HG03097 (cell line): ENCODE data around the gene NLN.
"Not testable (repeated sequence)": the region's sequence is repeated elsewhere in the genome, so short reads cannot be mapped to it uniquely, and the experiment has no call there.

ENCODE experiments used
- ATAC-seq: cut with Tn5 transposase; IDR thresholded peaks from one replicate; pipeline ENCODE4 v1.9.1; 2021; ENCODE audit not compliant: unreplicated experiment, low FRiP score

NLN gene

DNA sequence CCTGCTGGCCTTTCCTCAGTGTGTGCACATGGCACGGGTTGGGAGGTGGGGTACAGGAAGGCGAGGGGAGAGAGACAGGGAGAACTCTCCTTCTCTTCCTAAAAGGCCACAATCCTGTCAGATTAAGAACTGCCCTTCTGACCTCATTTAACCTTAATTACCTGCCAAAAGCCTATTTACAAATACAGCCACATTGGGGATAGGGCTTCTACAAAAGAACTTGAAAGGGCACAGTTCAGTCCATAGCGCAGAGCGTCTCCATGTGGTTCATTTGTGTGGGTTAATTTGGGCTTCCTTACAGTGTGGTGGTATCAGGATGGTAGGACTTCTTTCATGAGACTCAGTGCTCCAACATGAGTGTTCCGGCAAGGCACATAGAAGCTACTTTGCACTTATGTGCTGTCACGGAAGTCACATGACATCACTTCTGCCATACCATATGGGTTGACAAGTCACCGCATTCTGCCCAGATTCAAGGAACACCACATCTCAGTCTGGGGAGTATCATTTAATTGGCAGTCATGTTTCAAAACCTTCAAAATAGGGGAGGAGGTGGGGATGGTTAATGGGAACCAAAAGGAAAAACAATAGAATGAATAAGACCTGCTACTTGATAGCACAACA lies 46.8 kb downstream of the NLN start:
- no peak for ATAC-seq

GRCh38 chr5:65769539-65769938 lies 47.5 kb downstream of the NLN start:
- ATAC-seq = no peak

- ATAC-seq = no peak
Observed at GRCh38 chr5:65771266-65771665, 49.3 kb downstream of the NLN start.

DNA sequence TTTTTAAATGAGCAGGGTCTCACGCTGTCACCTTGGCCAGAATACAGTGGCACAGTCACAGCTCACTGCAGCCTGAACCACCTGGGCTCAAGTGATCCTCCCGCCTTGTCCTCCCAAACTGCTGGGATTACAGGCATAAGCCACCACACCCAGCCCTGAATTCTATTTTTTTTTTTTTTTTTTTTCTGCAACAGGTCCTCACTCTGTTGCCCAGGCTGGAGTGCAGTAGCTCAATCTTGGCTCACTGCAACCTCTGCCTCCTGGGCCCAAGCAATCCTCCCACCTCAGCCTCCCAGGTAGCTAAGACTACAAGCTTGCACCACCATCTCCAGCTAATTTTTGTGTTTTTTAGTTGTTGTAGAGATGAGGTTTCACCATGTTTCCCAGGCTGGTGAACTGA lies 51.0 kb downstream of the NLN start:
- ATAC-seq = not testable (repeated sequence)

GRCh38 chr5:65774346-65774745 lies 52.3 kb downstream of the NLN start:
- ATAC-seq = no peak

GRCh38 chr5:65775476-65775875 lies 53.5 kb downstream of the NLN start:
- no peak for ATAC-seq

DNA sequence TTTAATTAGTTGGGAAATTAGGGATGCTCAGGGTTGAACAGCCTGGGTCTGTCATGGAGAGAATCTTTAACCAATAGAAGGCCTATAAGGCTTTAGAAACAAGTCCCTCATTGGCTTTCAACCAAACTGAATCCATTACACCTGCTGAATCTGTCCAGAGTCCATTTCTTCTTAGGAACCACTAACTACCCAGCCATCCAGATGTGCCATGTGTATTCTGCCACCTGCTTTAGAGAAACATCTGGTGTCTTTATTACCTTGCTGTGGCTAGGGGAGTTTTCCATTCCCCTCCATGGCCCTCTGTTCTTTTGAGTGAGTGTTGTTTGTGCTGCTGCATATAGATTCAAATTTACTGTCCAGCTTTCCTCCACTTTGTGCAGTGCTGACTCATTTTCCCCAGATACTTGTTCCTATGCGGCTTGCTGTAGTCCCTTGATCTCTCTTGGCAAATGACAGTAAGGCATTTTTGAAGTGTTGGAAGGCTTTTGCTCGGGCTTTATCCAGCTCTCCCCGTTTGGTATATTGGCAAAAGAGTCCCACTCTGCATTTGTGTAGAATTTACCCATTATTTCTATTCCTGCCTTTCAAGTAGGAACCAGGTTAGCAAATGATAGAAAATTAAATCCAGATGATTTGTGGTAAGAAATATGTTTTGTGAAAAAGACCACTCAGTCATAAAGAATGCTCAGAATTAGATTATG lies 54.6 kb downstream of the NLN start:
- ATAC-seq = no peak

DNA sequence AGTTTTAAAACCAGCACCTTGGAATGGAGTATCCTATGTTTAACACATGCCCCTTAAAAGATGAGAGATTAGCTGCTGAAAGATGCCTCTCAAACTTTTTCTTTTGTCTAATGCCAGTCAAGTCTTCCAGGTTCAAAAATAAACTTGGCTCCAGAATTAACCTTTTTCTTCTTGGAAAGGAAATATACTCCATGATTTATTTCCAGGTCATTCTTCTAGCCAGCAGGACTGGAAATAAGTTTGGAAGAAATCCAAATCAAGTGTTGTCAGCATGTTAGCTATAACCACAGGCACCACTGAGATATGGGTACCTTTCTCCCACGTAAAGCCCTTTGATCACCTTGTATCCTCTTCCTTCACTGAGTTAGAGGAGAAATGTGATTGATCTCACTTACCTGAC lies 56.1 kb downstream of the NLN start:
- ATAC-seq = no peak

- ATAC-seq = peak; percentile 57
Observed at GRCh38 chr5:65779643-65780042, 57.6 kb downstream of the NLN start.

DNA sequence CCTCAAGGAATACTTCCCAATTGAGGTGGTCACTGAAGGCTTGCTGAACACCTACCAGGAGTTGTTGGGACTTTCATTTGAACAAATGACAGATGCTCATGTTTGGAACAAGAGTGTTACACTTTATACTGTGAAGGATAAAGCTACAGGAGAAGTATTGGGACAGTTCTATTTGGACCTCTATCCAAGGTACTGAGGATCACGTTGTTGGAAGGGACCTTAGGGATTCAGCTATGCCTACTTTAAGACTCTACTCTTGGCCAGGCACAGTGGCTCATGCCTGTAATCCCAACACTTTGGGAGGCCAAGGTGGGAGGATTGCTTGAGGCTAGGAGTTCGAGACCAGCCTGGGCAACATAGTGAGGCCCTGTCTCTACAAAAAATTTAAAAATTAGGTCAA lies 66.3 kb downstream of the NLN start:
- not testable (repeated sequence) for ATAC-seq

- no peak for ATAC-seq
Observed at GRCh38 chr5:65790371-65791163, 68.6 kb downstream of the NLN start.

GRCh38 chr5:65791712-65792673 lies 70.0 kb downstream of the NLN start:
- ATAC-seq = no peak

DNA sequence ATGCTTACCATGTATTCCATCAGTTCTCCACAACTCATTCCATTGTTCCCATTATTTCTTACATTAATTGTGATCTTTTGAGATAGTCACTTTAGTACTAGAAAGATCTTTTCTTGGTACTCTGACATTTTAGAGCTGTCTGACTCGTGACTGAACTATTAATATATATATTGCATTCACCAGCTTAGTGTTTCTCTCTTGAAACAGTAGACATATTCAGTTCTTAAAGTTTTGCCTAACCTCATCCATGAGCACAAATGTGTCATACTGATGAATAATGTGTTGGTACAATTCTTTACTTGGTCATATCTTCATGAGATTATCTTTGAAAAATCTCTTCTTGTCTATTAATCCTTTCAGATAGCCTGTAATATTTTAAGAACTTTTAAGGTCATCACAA lies 74.3 kb downstream of the NLN start:
- no peak for ATAC-seq

- no peak for ATAC-seq
Observed at GRCh38 chr5:65796751-65797316, 74.8 kb downstream of the NLN start.

DNA sequence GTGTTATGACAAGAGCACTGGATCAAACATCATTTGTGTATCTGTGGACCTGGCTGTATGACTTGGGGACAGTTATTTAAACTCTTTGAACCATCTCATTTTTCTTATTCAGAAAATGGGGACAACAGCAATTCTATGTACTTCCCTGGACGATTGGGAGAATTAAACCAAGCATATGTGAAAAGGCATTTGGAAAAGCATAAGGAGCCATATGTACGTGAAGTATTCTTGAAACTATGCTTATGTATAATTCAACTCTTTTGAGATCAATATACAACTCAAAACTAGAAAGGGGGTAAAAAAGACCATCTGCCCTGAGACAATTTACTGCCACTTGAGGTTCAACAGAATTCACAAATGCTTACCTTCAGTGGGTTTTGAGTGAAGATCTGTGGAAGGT lies 75.5 kb downstream of the NLN start:
- ATAC-seq = no peak

DNA sequence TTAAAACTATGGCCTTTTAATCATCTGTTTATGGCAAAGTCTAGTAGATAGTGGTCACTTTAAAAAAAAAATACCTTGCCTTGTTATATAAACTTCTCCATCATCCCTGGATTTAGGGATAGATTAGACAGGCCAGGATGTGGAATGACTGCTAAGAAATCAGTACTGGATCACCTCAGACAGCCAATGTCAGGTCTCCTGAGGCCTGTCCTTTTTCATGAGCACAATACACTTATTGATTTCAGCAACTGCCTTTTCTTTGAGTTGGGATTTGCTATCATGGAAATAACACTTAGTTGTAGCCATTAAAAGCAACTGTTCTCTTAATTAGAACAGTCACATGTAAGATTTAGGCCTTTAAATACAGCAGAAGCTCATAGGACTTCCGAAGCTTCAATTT lies 77.9 kb downstream of the NLN start:
- ATAC-seq = no peak

- ATAC-seq = no peak
Observed at GRCh38 chr5:65800775-65801174, 78.8 kb downstream of the NLN start.

- no peak for ATAC-seq
Observed at GRCh38 chr5:65801352-65801783, 79.4 kb downstream of the NLN start.

- ATAC-seq = no peak
Observed at GRCh38 chr5:65802080-65802479, 80.1 kb downstream of the NLN start.

GRCh38 chr5:65802820-65803219 lies 80.8 kb downstream of the NLN start:
- no peak for ATAC-seq
